Measurements from ENCODE around the gene SPRYD3.

DNA sequence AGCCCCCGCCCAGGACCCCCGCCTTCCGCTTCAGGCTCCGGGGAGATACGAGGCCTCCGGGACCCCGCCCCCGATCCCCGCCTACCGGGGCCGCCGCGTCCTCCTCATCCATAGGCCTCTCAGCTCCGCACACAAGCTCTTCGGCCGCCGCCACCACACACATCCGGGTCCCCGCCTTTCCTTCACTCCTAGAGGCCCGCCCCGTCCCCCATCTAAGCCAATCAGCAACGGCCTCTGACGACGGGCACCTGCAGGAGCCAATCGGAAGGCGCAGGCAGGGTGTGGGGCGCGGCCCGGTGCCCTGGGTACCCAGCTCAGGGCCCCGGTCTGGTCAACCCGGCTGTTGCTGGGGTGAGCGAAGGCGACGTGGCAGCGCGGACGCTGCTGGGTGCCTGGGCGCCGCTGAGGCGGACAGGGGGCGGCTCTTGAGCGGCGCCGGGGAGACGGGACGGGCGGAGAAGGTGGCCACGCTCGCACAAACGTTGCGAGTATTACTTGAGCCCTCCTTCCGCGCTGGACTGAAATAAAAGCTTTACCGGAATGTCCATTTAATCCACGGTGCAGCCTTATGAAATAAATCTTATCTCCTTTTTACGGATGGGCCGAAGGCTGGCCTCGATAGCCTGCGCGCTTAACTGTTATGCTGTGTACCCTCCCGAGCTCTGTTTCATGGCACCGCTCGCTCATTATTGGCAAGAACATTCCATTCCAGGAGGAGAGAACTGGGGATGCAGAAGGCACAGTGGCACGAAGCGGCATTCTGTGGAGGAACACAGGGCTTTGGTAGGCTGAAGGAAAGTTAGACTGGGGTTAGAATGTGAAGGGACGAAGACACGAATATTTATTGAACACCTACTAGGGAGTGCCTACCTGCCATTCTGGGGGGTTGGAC lies at the start of gene SPRYD3:
- TF ChIP-seq, protein P1, sequence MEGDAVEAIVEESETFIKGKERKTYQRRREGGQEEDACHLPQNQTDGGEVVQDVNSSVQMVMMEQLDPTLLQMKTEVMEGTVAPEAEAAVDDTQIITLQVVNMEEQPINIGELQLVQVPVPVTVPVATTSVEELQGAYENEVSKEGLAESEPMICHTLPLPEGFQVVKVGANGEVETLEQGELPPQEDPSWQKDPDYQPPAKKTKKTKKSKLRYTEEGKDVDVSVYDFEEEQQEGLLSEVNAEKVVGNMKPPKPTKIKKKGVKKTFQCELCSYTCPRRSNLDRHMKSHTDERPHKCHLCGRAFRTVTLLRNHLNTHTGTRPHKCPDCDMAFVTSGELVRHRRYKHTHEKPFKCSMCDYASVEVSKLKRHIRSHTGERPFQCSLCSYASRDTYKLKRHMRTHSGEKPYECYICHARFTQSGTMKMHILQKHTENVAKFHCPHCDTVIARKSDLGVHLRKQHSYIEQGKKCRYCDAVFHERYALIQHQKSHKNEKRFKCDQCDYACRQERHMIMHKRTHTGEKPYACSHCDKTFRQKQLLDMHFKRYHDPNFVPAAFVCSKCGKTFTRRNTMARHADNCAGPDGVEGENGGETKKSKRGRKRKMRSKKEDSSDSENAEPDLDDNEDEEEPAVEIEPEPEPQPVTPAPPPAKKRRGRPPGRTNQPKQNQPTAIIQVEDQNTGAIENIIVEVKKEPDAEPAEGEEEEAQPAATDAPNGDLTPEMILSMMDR (IDR thresholded peaks at IDR 0.05): no peak
- TF ChIP-seq POLR2A (IDR thresholded peaks at IDR 0.05) (peak; percentile 79), POLR2AphosphoS5 (IDR thresholded peaks at IDR 0.05) (peak; percentile 79 to 82 (median 81))
